ENCODE results near the gene FBXL17.
A peak's percentile ranks its signal among the peaks of the same experiment; 100 is the strongest.

FBXL17 gene

DNA sequence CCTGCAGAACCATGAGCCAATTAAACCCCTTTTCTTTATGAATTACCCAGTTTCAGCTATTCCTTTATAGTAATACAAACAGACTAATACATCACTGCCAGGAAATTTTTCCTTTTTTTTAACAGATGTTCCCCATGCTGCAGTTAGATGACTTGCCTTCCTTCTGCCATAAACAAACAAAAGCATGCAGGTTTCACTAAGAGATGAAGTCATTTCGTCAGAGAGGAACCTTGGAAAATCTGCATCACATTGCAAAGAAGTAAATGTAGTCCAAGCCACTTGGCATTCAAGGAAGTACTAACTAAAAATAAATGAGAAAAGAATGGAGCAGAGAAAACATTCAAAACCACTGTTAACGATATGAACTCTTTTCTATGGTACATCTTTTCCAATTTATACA, 517.1 kb downstream of the FBXL17 start:
- DNase-seq (ENCODE audit: low read depth in 2 of 2) = no peak

DNA sequence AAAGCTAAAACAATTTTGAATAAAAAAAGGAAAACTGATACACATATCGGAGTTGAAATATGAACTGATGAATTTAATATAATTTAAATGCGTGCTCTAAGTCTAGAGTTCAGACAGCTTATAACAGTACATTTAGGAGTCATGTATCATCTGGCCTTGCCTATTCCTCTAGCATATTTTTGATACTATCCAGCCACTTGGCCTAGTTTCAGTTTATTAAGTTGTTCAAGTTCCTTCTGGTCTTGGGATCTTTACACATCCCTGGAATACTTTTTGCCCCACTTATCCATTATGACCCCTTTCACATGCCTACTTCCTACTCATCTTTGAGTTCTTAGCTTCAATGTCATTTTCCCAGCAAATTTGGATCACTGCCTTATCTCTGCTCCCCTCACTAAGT, 518.8 kb downstream of the FBXL17 start:
- no peak for DNase-seq (ENCODE audit: low read depth in 2 of 2)

DNA sequence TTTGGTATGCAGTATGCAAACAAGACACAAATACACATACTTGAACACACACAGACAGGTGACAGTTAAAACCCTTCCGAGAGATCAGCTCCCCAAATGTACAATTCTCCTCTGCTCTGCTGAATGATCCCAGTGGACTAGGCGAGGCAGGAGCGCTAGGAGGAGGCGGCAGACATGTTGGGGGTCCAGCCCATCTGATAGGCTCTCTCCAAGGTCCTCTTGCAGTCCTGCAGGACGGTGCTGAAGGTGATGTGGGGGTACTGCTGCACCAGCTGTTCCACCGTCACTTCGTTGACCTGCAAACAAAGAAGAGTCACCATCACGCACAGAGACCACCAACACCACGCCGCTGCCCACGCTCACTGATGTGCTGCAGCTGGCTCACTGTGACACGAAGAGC, 520.3 kb downstream of the FBXL17 start:
- no peak for DNase-seq (ENCODE audit: low read depth in 2 of 2)

DNA sequence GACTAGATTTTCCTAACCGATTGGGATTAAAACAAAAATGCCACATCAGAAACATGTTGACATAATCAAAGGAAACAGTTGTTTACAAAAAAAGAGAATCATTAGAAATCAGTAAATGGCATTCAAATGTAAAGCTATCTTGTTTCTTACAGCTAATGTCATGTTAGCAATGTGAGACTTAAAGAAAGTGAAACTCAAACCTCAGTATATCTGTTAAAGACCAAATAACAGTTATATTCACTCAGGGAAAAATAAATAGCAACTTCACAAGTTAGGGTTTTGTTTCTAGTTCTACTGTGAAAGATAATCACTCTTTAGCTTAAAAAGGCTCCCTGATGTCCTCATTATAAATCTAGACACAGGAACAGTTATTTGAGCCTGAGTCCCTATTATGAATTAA, 521.9 kb downstream of the FBXL17 start:
- DNase-seq (ENCODE audit: low read depth in 2 of 2) = no peak

DNA sequence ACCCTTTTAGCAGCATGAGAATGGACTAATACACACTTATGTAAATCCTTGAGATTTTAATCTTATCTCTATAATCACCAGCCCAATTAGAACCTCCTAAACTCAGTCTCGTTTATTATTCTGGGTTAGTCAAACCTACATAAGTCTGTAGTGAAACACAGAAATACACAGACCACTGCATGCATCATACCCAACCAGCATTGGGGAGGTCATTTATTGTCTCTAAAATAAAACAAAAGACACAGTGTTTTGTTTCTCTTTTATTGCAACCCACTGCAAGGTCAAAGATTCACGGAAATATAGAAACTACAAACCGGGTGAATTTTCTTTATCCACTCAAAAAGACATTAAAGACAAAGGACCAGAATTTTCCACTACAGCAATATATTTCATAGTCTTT, 523.1 kb downstream of the FBXL17 start:
- no peak for DNase-seq (ENCODE audit: low read depth in 2 of 2)

DNA sequence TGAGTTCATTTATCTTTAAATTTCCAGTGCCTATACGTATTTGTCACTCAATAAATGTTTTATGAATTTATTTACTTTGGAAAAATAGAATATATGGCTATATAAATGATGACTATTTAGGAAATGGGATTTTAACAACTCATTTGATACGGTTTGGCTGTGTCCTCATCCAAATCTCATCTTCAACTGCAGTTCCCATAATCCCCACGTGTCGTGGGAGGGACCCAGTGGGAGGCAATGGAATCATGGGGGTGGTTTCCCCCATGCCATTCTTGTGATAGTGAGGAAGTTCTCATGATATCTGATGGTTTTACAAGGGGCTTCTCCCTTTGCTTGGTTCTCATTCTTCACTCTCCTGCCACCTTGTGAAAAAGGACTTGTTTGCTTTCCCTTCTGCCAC, 523.6 kb downstream of the FBXL17 start:
- DNase-seq (ENCODE audit: low read depth in 2 of 2) = no peak

DNA sequence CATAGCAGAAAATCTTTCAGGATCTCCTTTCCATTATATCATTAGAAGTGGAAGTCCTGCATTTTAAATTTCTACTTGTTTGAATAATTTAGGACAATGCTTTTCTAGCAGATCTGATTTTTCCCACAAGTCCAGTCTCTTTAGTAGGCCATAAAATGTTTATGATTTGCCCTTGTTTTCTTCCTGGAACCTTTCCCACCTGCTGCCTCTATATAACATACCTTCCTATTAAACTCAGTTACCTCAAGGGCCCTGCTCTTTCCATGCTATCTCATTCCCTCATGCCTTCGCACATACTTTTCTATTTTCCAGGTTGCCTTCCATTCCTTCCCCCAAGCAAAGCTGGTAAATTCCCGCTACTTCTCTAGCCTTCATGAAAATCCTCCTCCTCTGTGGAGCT, 524.1 kb downstream of the FBXL17 start:
- DNase-seq (ENCODE audit: low read depth in 2 of 2) = no peak

DNA sequence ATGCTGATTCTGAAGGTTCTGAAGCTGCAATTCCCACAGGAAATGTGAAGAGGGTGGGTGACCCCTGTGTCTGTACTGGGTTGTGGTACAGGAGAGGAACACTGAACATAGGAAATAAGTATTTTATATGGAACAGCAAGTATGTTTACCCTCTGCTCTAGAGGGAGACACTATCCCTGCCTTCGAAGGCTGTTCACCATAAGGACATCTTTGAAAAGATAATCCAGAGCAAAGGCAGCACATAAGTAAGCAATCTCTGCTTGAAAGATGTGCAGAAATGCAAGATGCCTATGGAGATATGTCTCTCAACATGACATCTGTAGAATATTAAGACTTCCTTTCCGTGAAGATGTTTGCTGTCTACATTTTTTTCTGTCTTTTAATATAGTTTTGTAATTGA, 526.7 kb downstream of the FBXL17 start:
- no peak for DNase-seq (ENCODE audit: low read depth in 2 of 2)

DNA sequence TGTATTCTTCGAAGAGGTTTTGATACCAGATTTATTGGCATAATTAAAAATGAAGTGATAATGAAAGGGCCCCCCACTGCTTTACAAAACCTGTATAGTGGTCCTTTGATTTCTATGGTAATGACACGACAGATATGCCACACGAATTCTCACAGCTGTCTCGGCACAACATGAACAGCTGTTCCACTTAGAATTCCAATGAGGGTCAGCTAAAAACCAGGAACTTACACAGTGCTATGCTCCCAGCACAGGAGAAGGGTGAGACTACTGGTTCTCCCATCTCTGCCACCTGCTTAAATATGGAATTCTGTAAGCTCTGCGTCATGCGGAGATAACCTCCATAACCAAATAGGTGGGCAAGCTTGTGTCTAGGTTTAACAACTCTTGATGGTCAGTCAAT, 528.2 kb downstream of the FBXL17 start:
- DNase-seq (ENCODE audit: low read depth in 2 of 2) = no peak

DNA sequence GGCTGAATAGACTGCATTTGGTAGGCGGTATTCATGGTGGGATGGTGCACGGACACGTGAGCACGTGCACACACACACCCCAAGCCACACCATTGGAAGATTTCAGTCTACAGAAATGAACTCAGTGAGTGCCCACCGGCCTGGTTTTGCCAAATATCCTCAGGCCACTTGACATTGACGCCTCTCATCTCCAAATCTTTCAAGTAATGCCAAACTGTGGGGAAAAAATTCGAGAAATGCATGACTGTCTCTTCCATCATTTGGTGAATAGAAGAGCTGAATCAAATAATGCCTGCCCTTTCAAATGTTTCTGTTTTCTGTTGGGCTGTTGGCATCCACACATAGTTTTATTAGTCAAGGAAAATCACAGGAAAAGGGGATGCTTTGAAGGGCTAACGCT, 528.9 kb downstream of the FBXL17 start:
- DNase-seq (ENCODE audit: low read depth in 2 of 2) = no peak

DNA sequence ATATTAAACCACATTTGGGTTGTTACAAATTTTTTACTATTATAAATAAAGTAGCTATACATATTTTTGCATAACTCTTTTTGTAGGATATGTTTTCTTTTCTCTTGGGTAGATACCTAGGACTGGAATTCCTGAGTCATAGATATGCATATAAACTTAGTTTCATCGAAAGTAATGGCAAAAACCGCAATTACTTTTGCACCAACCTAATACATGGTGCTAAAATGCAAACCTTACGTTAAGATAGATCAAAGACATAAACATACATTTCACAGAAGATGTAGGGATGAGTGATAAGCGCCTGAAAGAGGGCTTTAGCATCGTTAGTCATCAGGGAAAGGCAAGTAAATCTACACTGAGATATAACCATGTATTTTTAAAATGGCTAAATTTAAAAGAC, 532.8 kb downstream of the FBXL17 start:
- no peak for DNase-seq (ENCODE audit: low read depth in 2 of 2)

DNA sequence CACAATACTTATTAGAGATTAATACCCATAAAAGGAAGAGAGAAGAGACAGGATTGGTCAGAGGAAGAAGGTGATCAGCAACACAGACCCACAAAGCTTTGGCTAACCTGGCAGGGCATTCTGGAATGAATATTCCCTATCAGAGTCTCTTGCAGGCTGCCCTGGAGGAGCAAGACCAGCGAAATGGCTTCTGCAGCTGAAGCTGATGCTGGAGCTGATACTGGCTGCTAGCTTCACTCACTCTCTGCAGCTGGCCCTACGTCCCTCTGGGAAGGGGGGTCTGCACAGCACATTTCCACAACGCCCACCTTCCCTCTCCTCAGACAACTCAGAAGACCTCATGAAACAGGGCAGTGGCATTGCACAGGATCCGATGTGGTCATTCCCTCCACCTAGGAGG, 541.3 kb downstream of the FBXL17 start:
- no peak for DNase-seq (ENCODE audit: low read depth in 2 of 2)

DNA sequence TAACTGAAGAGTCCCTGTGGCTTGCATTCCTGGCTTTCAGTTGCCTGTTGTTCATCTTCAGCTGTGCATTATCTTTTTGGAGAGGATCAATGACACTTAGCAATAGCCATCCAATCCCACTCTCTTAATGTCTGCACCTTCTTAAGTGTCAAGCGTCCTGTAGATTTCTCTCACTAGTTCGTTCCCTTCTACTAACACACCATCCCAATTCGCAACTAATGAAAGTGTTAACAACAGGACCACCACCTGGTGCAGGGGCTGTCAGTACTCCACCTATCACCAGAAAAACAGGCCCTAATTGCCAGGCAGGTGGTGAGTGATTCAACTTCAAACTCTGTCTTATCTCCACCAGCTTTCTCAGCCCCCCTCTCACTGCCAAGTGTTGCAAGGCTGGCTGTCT, 541.7 kb downstream of the FBXL17 start:
- no peak for DNase-seq (ENCODE audit: low read depth in 2 of 2)

DNA sequence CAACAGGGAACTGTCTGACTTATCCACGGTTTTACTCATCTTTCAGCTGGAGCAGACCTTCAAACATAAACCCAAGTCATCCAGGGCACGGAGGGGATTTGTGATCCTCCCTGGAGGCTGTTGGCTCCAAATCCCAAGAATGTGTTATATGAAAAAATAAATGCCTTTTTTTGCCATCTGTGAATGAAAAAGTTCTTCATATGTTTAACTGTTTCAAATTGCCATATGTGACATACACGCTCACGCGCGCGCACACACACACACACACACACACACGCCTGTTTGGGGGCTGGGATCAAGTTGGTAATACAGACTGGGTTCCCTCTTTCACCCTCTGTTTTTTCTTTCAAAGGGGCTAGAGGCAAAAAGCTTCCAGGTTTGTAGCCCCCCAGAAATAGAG, 546.8 kb downstream of the FBXL17 start:
- DNase-seq (ENCODE audit: low read depth in 2 of 2) = no peak

DNA sequence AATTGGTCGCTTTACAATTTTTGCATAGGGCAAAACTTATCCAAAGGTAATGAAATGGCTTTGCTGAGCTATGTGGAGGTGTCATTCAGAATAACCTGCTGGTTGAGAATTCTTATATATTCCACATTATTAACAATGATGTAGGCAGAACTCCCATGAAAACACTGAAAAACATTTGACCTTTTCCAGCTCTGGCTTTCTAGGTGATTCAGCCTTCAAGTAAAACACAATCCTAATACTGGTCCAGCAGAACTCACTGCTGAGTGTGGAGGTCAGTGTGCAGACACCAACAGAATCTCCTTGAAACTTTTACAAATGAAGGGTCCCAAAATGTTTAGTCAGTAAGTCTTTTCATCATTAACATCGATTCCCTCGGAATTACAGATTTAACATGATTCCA, 549.2 kb downstream of the FBXL17 start:
- DNase-seq (ENCODE audit: low read depth in 2 of 2) = no peak

DNA sequence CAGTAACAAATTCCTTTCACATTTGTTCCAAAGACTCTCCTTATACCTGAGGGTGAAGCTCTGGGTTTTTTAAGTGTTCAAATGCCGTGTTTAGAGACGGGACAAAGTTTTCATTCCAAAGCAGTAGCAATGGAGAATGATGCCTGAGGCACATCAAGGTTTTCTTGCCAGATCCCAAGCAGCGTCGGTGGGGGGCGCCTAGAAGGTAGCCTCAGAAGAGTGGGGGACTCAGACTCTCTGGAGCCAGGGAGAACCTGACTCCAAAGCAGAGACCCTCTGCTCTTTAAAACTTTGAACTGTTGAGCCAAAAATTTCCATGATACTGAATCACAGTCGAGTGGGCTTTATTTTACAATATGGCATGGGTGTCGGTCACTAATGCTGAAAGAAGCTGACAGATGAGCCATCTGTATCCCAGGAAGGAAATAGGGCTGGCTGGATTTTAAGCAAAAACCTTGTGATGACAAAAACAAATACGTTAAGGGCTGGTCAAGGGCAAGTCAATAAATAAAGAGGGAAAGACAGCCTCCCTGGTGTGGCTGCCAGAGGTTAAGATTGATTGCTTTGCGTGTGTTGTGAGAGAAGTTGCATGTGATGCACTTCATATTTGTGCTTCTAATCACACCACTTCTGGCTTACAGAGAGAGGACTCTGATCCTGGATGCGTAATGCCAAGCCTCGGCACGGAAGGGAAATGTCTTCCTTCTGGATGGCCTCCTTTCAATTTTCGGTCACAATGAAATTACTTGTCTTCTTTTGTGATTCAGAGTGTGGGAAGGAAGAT, 550.1 kb downstream of the FBXL17 start:
- DNase-seq (ENCODE audit: low read depth in 2 of 2) = peak; percentile 34 to 42

DNA sequence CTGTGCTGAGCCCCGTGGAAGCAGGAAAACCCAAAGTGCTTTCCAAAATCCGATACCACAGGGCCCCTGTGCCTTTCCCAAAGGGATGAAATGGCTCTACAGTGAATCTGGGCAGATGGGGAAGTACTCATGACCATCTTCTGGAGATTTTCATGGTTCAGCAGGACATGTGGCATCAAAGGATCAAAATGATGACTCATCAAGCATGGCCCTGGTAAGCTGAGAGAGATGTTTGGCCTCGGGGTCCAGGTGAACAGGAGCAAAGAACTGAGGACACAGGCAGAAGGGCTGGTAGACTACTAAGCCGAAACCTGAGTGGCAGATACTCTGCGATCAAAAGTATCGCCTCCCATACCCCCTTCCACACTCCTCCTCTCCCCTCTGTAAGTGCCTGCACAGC, 551.1 kb downstream of the FBXL17 start:
- no peak for DNase-seq (ENCODE audit: low read depth in 2 of 2)

DNA sequence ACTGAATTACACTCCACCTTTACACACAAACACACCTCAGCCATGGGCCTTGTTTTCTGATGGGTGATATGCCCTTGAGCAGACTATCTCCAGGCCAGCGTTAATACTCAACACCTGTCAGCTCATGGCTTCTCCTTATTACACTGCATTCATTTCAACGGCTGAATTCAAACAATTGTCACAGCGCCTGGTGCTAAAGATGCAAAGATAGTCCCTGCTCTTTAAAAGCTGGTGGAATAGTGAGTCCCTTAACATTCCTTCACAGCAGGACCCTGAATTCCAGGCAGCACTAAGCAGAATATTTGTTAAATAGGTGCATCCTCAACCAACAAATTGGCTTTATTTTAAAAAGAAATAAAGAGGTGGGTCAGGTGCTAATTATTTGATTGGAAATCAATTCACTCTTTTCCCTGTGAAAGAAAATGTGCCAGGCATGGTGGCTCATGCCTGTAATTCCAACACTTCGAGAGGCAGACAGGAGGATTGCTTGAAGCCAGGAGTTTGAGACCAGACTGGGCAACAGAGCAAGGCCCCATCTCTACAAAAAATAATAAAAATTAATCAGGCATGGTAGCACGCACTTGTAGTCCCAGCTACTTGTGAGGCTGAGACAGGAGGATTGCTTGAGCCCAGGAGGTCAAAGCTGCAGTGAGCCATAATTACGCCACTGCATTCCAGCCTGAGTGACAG, 555.4 kb downstream of the FBXL17 start:
- DNase-seq (ENCODE audit: low read depth in 2 of 2) = no peak

DNA sequence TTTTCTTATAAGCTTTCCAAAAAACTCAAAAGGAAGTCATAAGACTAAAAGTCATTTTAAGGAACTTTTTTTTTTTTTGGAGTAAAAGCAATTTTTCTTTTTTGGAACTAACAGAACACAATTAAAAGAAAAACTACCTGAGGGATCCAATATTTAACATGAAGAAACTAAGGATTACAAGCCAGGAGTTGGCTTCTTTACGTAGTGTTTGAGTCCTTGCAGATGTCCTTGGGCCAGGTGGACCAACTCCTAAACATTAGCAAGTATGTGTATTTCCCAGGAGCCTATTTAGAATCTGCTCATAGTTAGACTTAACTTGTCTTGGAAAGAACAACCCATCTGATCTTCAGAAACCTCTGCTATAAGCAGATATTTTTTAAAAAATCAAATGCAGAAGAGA, 557.1 kb downstream of the FBXL17 start:
- DNase-seq (ENCODE audit: low read depth in 2 of 2) = no peak

DNA sequence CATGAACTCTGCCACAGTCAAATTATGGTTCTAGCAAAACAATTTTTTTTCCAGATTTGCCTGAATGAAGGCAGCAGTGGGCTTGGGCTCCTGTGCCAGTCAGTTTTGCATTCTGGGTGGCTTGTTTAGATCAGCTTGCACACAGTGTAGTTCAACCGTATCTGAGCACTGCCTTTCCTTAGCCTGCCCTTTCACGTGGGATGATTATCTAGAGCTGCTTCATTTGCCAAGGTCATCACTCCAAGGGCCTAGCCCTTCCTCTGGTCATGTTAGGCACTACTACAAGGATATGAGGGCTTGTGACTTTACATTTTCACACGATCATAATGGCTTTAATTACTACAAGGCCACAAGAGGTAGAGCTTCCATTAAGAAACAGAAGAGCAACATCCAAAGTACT, 560.6 kb downstream of the FBXL17 start:
- DNase-seq (ENCODE audit: low read depth in 2 of 2) = no peak

DNA sequence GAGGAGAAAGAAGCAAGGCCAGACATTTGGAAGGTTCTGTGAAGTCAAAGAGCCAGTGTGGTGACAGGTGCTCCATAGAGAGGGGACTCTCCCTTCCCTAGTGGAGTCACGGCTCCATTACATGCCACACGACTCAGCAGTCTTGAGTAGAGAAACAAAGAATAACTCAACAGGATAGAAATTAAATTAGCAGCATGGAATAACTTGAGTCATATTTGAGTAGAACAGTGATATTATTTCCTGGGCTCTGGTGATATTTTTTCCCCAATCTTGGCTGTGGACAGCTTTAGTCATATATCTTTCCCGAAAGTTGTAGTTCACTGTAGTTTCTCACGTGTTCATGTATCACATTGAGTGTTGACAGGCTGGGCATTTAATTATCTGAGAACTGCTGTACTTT, 561.5 kb downstream of the FBXL17 start:
- peak; percentile 18 to 22 for DNase-seq (ENCODE audit: low read depth in 2 of 2)

DNA sequence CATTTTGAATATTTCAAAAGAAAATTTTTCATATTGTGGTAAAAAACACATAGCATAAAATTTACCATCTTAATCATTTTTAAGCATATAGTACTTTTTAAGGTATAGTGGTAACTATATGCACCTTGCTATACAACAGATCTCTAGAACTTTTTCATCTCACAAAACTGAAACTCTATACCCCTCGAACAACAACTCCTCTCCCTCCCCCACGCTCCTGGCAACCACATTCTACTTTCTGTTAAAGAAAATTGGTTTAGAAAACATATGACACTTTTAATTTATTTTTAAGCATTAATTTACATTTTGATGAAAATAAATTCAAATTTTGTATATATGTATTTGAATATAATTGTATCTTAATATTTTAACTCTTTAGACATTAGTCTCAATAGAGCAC, 563.9 kb downstream of the FBXL17 start:
- DNase-seq (ENCODE audit: low read depth in 2 of 2) = no peak

DNA sequence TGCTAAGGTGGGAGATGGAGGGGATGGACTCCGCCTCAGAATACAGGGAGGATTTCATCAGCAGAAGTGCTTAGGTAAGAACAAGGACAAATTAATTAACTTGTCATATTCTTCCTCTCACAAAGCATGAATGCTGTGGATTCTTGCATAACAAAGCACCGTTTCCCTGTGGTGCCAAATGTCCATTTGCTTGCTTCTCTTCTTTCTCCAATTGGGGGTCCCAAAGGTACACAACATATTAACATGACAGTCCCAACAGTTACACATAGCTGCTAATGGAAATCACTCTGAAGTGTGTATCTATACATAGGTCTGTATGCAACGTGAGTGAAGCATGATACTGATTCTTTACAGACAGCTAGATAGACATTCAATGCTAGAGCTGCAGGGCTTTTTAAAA, 564.5 kb downstream of the FBXL17 start:
- no peak for DNase-seq (ENCODE audit: low read depth in 2 of 2)

DNA sequence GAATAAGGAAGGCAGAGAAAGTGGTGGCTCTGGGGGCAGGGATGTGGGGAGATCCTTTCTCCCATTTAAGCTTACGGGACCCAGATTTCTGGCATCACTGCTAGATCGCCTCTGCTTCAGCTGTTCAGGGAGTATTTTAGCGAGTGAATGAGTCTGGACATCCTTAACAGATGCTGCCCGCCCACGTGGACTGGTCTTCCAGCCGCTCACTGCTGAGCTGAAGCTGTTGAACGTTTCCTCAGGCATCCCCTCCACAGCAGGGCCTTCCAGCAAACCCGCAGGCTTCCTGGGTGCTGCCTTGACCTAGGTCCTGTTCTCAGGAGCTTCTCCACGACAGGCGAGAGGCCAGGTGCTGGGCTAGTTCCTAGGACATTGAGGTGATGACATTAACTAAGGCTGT, 566.8 kb downstream of the FBXL17 start:
- no peak for DNase-seq (ENCODE audit: low read depth in 2 of 2)

Measured in fibroblast of skin of left biceps (primary cell).